GM20431 (cell line): Measurements from ENCODE around the gene TIMM10B.

Experiments used
- in situ Hi-C: fragments of 300-500 bp; cut with MseI, MboI; formaldehyde crosslinking; loops from one replicate; pipeline ENCODE4 v1.15.0; 2020; ENCODE audit warnings: low sequenced_read_pairs; ENCODE audit not compliant: unreplicated experiment

TIMM10B gene

GRCh38 chr11:6468712-6469495 lies 12.4 kb upstream of the TIMM10B start:
- in situ Hi-C loops = no loop called here

GRCh38 chr11:6469599-6469998 lies 11.7 kb upstream of the TIMM10B start:
- in situ Hi-C loops = no loop called here

- in situ Hi-C loops = no loop called here
Measured at GRCh38 chr11:6472934-6473333, 8.4 kb upstream of the TIMM10B start.

GRCh38 chr11:6473451-6474412 lies 7.6 kb upstream of the TIMM10B start, which contains the start of gene TRIM3:
TSS of gene TRIM3 (minus strand) at chr11:6473941. CDS start at chr11:6465695, 8,246 bp downstream.
- in situ Hi-C loops = no loop called here

GRCh38 chr11:6474413-6474792 lies 6.9 kb upstream of the TIMM10B start:
- in situ Hi-C loops = no loop called here

- in situ Hi-C loops = no loop called here
Measured at GRCh38 chr11:6474806-6475500, 6.3 kb upstream of the TIMM10B start.

GRCh38 chr11:6475936-6476335 lies 5.4 kb upstream of the TIMM10B start:
- in situ Hi-C loops = no loop called here

- in situ Hi-C loops = no loop called here
Measured at GRCh38 chr11:6476571-6476970, 4.7 kb upstream of the TIMM10B start.

- in situ Hi-C loops = no loop called here
Measured at GRCh38 chr11:6480299-6480914, 894 bp upstream of the TIMM10B start.

- in situ Hi-C loops = no loop called here
Measured at GRCh38 chr11:6481924-6482275, 599 bp downstream of the TIMM10B start.

- in situ Hi-C loops = no loop called here
Measured at GRCh38 chr11:6482441-6482840, 1.1 kb downstream of the TIMM10B start.

GRCh38 chr11:6483015-6483414 lies 1.7 kb downstream of the TIMM10B start:
- in situ Hi-C loops = no loop called here

- in situ Hi-C loops = no loop called here
Measured at GRCh38 chr11:6485661-6486060, 4.4 kb downstream of the TIMM10B start.

- in situ Hi-C loops = no loop called here
Measured at GRCh38 chr11:6486256-6486655, 5.0 kb downstream of the TIMM10B start.

- in situ Hi-C loops = no loop called here
Measured at GRCh38 chr11:6486938-6487337, 5.6 kb downstream of the TIMM10B start.

GRCh38 chr11:6488342-6488741 lies 7.0 kb downstream of the TIMM10B start:
- in situ Hi-C loops = no loop called here

- in situ Hi-C loops = no loop called here
Measured at GRCh38 chr11:6488821-6489220, 7.5 kb downstream of the TIMM10B start.

GRCh38 chr11:6489306-6489705 lies 8.0 kb downstream of the TIMM10B start:
- in situ Hi-C loops = no loop called here

GRCh38 chr11:6497069-6497839 lies 16.0 kb downstream of the TIMM10B start, which contains the start of gene DNHD1:
TSS of gene DNHD1 (plus strand) at chr11:6497280. CDS start at chr11:6498216, 936 bp downstream.
- in situ Hi-C loops = no loop called here
